ENCODE data around the gene RHOG. TPM values are rescaled to one million over a fixed set of nuclear protein-coding genes. Genes with fewer than 3 reads are reported as not detected.

RHOG gene
- total and polyA plus RNA-seq, 2 donors (not counting 1 experiment from before 2014, with no cell fraction given) = 10.9 to 53.1 TPM

DNA sequence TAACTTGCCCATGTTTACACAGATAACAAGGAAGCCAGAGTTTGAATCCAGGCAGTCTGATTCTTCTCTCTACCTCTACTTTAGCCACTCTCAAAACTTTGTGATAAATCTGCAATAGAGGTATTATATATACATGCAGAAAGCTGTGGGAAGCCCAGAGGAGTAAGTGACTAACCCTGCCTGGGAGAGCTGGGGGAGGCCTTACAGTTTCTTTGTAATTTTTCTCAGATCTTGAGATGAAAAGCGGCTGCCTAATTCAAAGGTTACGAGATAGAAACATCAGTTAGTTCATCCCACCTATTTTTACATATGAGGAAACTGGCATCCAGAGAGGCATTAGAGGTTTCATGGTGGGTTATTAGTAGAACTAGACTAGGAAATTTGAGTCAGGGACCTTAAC lies 19.6 kb upstream of the RHOG start:
- no peaks in the 10 kb centered on the region for H3K9me3 ChIP-seq (ENCODE audit: control insufficient read depth, insufficient read depth, low read depth, low read length)
- TF ChIP-seq, protein P1, sequence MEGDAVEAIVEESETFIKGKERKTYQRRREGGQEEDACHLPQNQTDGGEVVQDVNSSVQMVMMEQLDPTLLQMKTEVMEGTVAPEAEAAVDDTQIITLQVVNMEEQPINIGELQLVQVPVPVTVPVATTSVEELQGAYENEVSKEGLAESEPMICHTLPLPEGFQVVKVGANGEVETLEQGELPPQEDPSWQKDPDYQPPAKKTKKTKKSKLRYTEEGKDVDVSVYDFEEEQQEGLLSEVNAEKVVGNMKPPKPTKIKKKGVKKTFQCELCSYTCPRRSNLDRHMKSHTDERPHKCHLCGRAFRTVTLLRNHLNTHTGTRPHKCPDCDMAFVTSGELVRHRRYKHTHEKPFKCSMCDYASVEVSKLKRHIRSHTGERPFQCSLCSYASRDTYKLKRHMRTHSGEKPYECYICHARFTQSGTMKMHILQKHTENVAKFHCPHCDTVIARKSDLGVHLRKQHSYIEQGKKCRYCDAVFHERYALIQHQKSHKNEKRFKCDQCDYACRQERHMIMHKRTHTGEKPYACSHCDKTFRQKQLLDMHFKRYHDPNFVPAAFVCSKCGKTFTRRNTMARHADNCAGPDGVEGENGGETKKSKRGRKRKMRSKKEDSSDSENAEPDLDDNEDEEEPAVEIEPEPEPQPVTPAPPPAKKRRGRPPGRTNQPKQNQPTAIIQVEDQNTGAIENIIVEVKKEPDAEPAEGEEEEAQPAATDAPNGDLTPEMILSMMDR (conservative IDR thresholded peaks at IDR 0.05 in 1 of 2, IDR thresholded peaks at IDR 0.05 in 1 of 2; ENCODE audit: low read depth in 1 of 2, low read length in 2 of 2) = no peak
- no peak for TF ChIP-seq EZH2 (IDR thresholded peaks at IDR 0.05; ENCODE audit: low read length, missing control alignments)
- no peaks in the 10 kb centered on the region for H3K4me1 ChIP-seq (ENCODE audit: control insufficient read depth, extremely low read depth, insufficient read depth, low read length)
- H4K20me1 ChIP-seq (ENCODE audit: control insufficient read depth, extremely low read depth, insufficient read depth, low read length) = no peaks in the 10 kb centered on the region
- H3K79me2 ChIP-seq (ENCODE audit: control insufficient read depth, insufficient read depth, low read length) = peaks cover 7% of the 10 kb centered on the region
- no peak for DNase-seq (ENCODE audit: low read depth in 2 of 2)
- H3K4me2 ChIP-seq (ENCODE audit: extremely low read depth, insufficient read depth, low read length) = no peak overlapping the region
- no peak overlapping the region for H3K9ac ChIP-seq (ENCODE audit: insufficient read depth, low read length)
- no peak overlapping the region for H3K27ac ChIP-seq (ENCODE audit: insufficient read depth, low read length)
- H3K36me3 ChIP-seq (ENCODE audit: control insufficient read depth, insufficient read depth, low read length) = no peaks in the 10 kb centered on the region
- H3K27me3 ChIP-seq (ENCODE audit: control insufficient read depth, insufficient read depth, low read length) = no peaks in the 10 kb centered on the region
- no peak overlapping the region for H3K4me3 ChIP-seq (replicated peaks in 1 of 4; ENCODE audit: control extremely low read depth in 1 of 4, insufficient read depth in 1 of 4, low read depth in 3 of 4, low read length in 4 of 4)
- H2AFZ ChIP-seq (ENCODE audit: low read length) = no peak overlapping the region

DNA sequence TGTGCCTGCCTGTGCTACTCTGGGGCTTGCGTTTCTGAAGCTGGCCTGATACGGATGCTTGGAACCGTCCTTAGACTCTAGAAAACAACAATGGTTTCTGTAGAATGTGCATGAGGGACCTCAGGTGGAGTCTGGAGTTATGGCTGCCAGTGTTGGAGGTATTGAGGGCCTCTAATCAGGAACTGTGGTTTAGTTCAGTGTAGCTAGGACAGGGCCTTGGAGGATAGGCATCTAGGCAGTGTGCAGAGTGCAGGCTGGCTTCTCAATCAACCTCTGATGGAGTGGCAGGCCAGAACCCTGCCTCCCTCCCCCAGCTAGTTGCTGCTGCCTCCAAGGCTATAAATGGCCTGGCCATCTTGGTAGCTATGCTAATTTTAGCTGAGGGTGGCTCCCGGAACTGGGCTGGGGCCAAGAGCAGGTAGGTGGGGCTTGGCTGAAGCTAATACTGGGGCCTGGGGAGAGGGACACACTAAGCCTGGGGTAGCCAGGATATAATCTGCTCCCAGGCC lies 18.7 kb upstream of the RHOG start:
- Histone ChIP-seq H3K9me3 (ENCODE audit: control insufficient read depth, insufficient read depth, low read depth, low read length) (no peaks in the 10 kb centered on the region), H3K9ac (ENCODE audit: insufficient read depth, low read length) (no peak overlapping the region), H2AFZ (ENCODE audit: low read length) (no peak overlapping the region), H3K4me2 (ENCODE audit: extremely low read depth, insufficient read depth, low read length) (no peak overlapping the region), H4K20me1 (ENCODE audit: control insufficient read depth, extremely low read depth, insufficient read depth, low read length) (no peaks in the 10 kb centered on the region), H3K27ac (ENCODE audit: insufficient read depth, low read length) (no peak overlapping the region), H3K4me3 (replicated peaks in 1 of 4; ENCODE audit: control extremely low read depth in 1 of 4, insufficient read depth in 1 of 4, low read depth in 3 of 4, low read length in 4 of 4) (no peak overlapping the region), H3K79me2 (ENCODE audit: control insufficient read depth, insufficient read depth, low read length) (peaks cover 7% of the 10 kb centered on the region), H3K36me3 (ENCODE audit: control insufficient read depth, insufficient read depth, low read length) (no peaks in the 10 kb centered on the region), H3K27me3 (ENCODE audit: control insufficient read depth, insufficient read depth, low read length) (no peaks in the 10 kb centered on the region), H3K4me1 (ENCODE audit: control insufficient read depth, extremely low read depth, insufficient read depth, low read length) (peaks cover 3% of the 10 kb centered on the region)
- no peak for DNase-seq (ENCODE audit: low read depth in 2 of 2)
- TF ChIP-seq EZH2 (IDR thresholded peaks at IDR 0.05; ENCODE audit: low read length, missing control alignments) = no peak
- TF ChIP-seq, protein P1 (conservative IDR thresholded peaks at IDR 0.05 in 1 of 2, IDR thresholded peaks at IDR 0.05 in 1 of 2; ENCODE audit: low read depth in 1 of 2, low read length in 2 of 2) = no peak

DNA sequence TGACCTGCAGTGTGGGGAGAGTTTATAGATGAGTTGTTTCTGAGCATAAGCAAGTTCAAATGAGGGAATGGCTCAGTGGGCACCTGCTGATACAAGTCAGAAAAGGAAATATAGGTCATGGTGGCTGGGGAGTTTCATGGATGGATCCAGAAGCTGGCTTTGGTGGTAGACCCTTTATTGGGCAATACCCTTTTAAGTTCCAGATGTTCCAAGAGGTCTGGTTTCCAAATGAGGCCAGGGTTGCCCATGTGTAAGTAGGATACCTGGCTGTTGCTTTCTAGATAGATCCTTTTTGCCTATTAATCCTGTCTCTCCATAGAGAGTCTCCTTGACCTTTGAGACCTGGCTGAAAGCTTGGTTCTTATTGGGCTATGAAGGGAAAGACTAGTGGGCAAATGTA lies 16.9 kb upstream of the RHOG start:
- DNase-seq (ENCODE audit: low read depth in 2 of 2) = no peak
- H3K79me2 ChIP-seq (ENCODE audit: control insufficient read depth, insufficient read depth, low read length) = peaks cover 7% of the 10 kb centered on the region
- no peak overlapping the region for H3K9ac ChIP-seq (ENCODE audit: insufficient read depth, low read length)

More for the DNA sequence above, 16.9 kb upstream of the RHOG start:
- Histone ChIP-seq H3K4me3 (replicated peaks in 1 of 4; ENCODE audit: control extremely low read depth in 1 of 4, insufficient read depth in 1 of 4, low read depth in 3 of 4, low read length in 4 of 4) (no peak overlapping the region), H3K9me3 (ENCODE audit: control insufficient read depth, insufficient read depth, low read depth, low read length) (no peaks in the 10 kb centered on the region), H4K20me1 (ENCODE audit: control insufficient read depth, extremely low read depth, insufficient read depth, low read length) (no peaks in the 10 kb centered on the region), H3K4me2 (ENCODE audit: extremely low read depth, insufficient read depth, low read length) (peak overlapping the region; percentile 40), H3K27me3 (ENCODE audit: control insufficient read depth, insufficient read depth, low read length) (no peaks in the 10 kb centered on the region), H2AFZ (ENCODE audit: low read length) (no peak overlapping the region), H3K4me1 (ENCODE audit: control insufficient read depth, extremely low read depth, insufficient read depth, low read length) (peaks cover 3% of the 10 kb centered on the region), H3K27ac (ENCODE audit: insufficient read depth, low read length) (no peak overlapping the region), H3K36me3 (ENCODE audit: control insufficient read depth, insufficient read depth, low read length) (no peaks in the 10 kb centered on the region)
- TF ChIP-seq, protein P1 (conservative IDR thresholded peaks at IDR 0.05 in 1 of 2, IDR thresholded peaks at IDR 0.05 in 1 of 2; ENCODE audit: low read depth in 1 of 2, low read length in 2 of 2) = no peak
- no peak for TF ChIP-seq EZH2 (IDR thresholded peaks at IDR 0.05; ENCODE audit: low read length, missing control alignments)

Measured in fibroblast of lung (primary cell).